K562 (cell line): ENCODE results near the gene PIK3C2B. TPM values are rescaled to one million over a fixed set of nuclear protein-coding genes. Genes with fewer than 3 reads are reported as not detected.
A peak's percentile ranks its signal among the peaks of the same experiment; 100 is the strongest.

ENCODE experiments used
- ATAC-seq: fragments of 200-7000 bp; cut with Tn5 transposase; 3 replicates; pipeline ENCODE4 v1.9.1; 2020; ENCODE audit warnings: moderate library complexity
- BruUV-seq: library from RNA; stranded (reverse); fragments of 400-500 nt; replicated peaks from 2 replicates; lab custom pipeline; 2021; lab: Mats Ljungman, UMichigan
- CTCF ChIA-PET: fragments of 300-600 bp; formaldehyde crosslinking; extraction: SDS; loops from one replicate; lab custom pipeline; 2021; ENCODE audit warnings: low intra/inter-chr PET ratio; lab: Yijun Ruan, JAX
- POLR2A ChIA-PET: fragments of 300-600, 350-650 bp; sonication (Branson Sonifier 250); formaldehyde crosslinking; extraction: SDS; loops from one replicate; lab custom pipeline; 2021; ENCODE audit warnings: antibody characterized with exemption, inconsistent platforms; lab: Yijun Ruan, JAX
- DNase-seq, 4 experiments: peaks; one replicate each; pipeline versions ENCODE4 v3.0.0 to v3.0.0-alpha.2; 2011 to 2018; ENCODE audit warnings: low spot score in 3 of 4, mixed read lengths in 3 of 4; ENCODE audit errors: extremely low read depth in 1 of 4
- FAIRE-seq: peaks from 2 replicates; lab custom pipeline; 2011; peaks lifted over from hg19 to GRCh38; lab: Jason Lieb, UNC
- H2AFZ ChIP-seq: 2 replicates; pipeline ENCODE4 v1.6.0; 2011; ENCODE audit warnings: low read depth, low read length, control low read depth, inconsistent platforms
- H3K27ac ChIP-seq: fragments of 200-600 bp; 3 replicates; pipeline ENCODE4 v1.8.0; 2011; ENCODE audit warnings: low read depth, mild to moderate bottlenecking, control low read depth, inconsistent platforms, low read length, moderate library complexity, mixed read lengths; ENCODE audit errors: extremely low read depth
- H3K27me3 ChIP-seq, 2 experiments: fragments of 300-600 bp in 1 of 2; 2 replicates in 1 of 2; 3 replicates in 1 of 2; pipeline versions ENCODE4 v1.6.0 to v1.8.0; 2011; ENCODE audit warnings: inconsistent platforms in 2 of 2, low read length in 2 of 2, mild to moderate bottlenecking in 1 of 2, mixed read lengths in 1 of 2, moderate library complexity in 1 of 2; ENCODE audit not compliant: control insufficient read depth in 2 of 2, insufficient read depth in 2 of 2
- H3K36me3 ChIP-seq: fragments of 300-600 bp; 3 replicates; pipeline ENCODE4 v1.8.0; 2011; ENCODE audit warnings: mild to moderate bottlenecking, low read length, inconsistent platforms; ENCODE audit not compliant: control insufficient read depth, insufficient read depth
- H3K4me1 ChIP-seq, 2 experiments: fragments of 200-600 bp in 1 of 2; replicated peaks in 1 of 2; 2 replicates in 1 of 2; 3 replicates in 1 of 2; pipeline versions ENCODE4 v1.5.1 to v1.8.0; 2011; ENCODE audit warnings: inconsistent platforms in 2 of 2, low read length in 2 of 2, mild to moderate bottlenecking in 1 of 2, mixed read lengths in 1 of 2, moderate library complexity in 1 of 2; ENCODE audit not compliant: control insufficient read depth in 2 of 2, insufficient read depth in 2 of 2
- H3K4me2 ChIP-seq: 2 replicates; pipeline ENCODE4 v1.6.1; 2011; ENCODE audit warnings: low read length, control low read depth, inconsistent platforms, mixed read lengths; ENCODE audit not compliant: insufficient read depth
- H3K4me3 ChIP-seq: fragments of 200-600 bp; sonication (generic), shearing (Covaris generic); 2 replicates; pipeline ENCODE4 v1.5.1; 2016; ENCODE audit warnings: control low read depth, inconsistent platforms
- H3K79me2 ChIP-seq: fragments of 200-600 bp; 3 replicates; pipeline ENCODE4 v1.8.0; 2011; ENCODE audit warnings: low read length, inconsistent platforms; ENCODE audit not compliant: control insufficient read depth, insufficient read depth
- H3K9ac ChIP-seq, 2 experiments: 2 replicates each; pipeline versions ENCODE4 v1.6.0 to v1.6.1; 2011; ENCODE audit warnings: low read depth in 2 of 2, low read length in 2 of 2, control low read depth in 1 of 2, inconsistent platforms in 1 of 2, mild to moderate bottlenecking in 1 of 2, mixed read lengths in 1 of 2; ENCODE audit not compliant: insufficient read depth in 1 of 2
- H3K9me1 ChIP-seq: one replicate; pipeline ENCODE4 v1.6.0; 2011; ENCODE audit warnings: inconsistent platforms, mild to moderate bottlenecking, low read length, moderate library complexity; ENCODE audit not compliant: control insufficient read depth, insufficient read depth
- H3K9me3 ChIP-seq: replicated peaks from 2 replicates; pipeline ENCODE4 v1.5.1; 2011; ENCODE audit warnings: low read depth, low read length, inconsistent platforms; ENCODE audit not compliant: control insufficient read depth, insufficient read depth
- H4K20me1 ChIP-seq: replicated peaks from 2 replicates; pipeline ENCODE4 v1.6.1; 2011; ENCODE audit warnings: low read length, inconsistent platforms, mixed read lengths; ENCODE audit not compliant: control insufficient read depth, insufficient read depth
- CTCF ChIP-seq, 3 experiments: IDR thresholded peaks in 2 of 3; conservative IDR thresholded peaks in 1 of 3; 2 replicates each; pipeline ENCODE4 v1.5.1; 2011 to 2012; ENCODE audit warnings: low read length in 3 of 3, mild to moderate bottlenecking in 3 of 3, control low read depth in 2 of 3, improper control_type of control experiment in 1 of 3, inconsistent platforms in 1 of 3, low read depth in 1 of 3, mixed read lengths in 1 of 3, moderate library complexity in 1 of 3; ENCODE audit not compliant: insufficient read depth in 2 of 3
- HDGF ChIP-seq: fragments of 450-650 bp; IDR thresholded peaks from 2 replicates; pipeline ENCODE4 v1.6.1; 2016
- NBN ChIP-seq: fragments of 450-650 bp; IDR thresholded peaks from 2 replicates; pipeline ENCODE4 v1.6.1; 2016; ENCODE audit warnings: low read depth, mild to moderate bottlenecking
- NCOA2 ChIP-seq, 2 experiments: fragments of 450-650 bp; IDR thresholded peaks; 2 replicates each; pipeline ENCODE4 v1.6.1; 2018; ENCODE audit warnings: mild to moderate bottlenecking in 2 of 2, moderate library complexity in 1 of 2; ENCODE audit not compliant: partially characterized antibody in 2 of 2
- NR2C2 ChIP-seq, 2 experiments: fragments of 200-800 bp in 1 of 2; sonication (Bioruptor generic) in 1 of 2; sonication (generic) in 1 of 2; formaldehyde crosslinking in 1 of 2; IDR thresholded peaks; 2 replicates each; pipeline versions ENCODE4 v1.6.1 to v1.8.0; 2016 to 2022; ENCODE audit warnings: mild to moderate bottlenecking in 1 of 2, missing compliant biosample characterization in 1 of 2, missing genetic modification characterization in 1 of 2, missing genetic modification reagents in 1 of 2
- POLR2AphosphoS2 ChIP-seq: IDR thresholded peaks from 2 replicates; pipeline ENCODE4 v1.6.1; 2012; ENCODE audit warnings: low read length, improper control_type of control experiment
- TCF7 ChIP-seq: sonication (generic); IDR thresholded peaks from 2 replicates; pipeline ENCODE4 v1.6.1; 2016; ENCODE audit warnings: antibody characterized with exemption, borderline replicate concordance
- ZBTB33 ChIP-seq: sonication (generic); formaldehyde crosslinking; IDR thresholded peaks from 2 replicates; pipeline ENCODE4 v1.8.1; 2023; ENCODE audit warnings: mild to moderate bottlenecking, missing genetic modification reagents
- WGBS: fragments of 100-300 bp; shearing (Covaris generic); methylation state at CpG from one replicate; pipeline ENCODE4 v1.1.6; 2016; ENCODE audit warnings: low coverage, mixed read lengths; ENCODE audit not compliant: insufficient coverage; ENCODE audit errors: missing lambda C conversion rate; 5-methylcytosine and 5-hydroxymethylcytosine counted together
- in situ Hi-C: fragments of 300-500 bp; cut with MboI; formaldehyde crosslinking; loops from 4 replicates; pipeline ENCODE4 v1.15.0; 2018; ENCODE audit warnings: inconsistent platforms, mixed read lengths
- intact Hi-C: fragments of 100-400 bp; cut with micrococcal nuclease; formaldehyde crosslinking; loops from 2 replicates; pipeline ENCODE4 v1.14.2; 2022
- polyA plus RNA-seq, 8 experiments: library from polyadenylated mRNA; depleted of rRNA in 4 of 8; stranded (reverse) in 5 of 8; unstranded in 3 of 8; fragments of >200 nt; fragmentation: Nextera tagmentation in 2 of 8; fragmentation: Illumina TruSeq in 1 of 8; extraction: Ambion mirVana in 2 of 8; extraction: Trizol in 1 of 8; gene quantifications; 2 replicates each; pipeline versions ENCODE4 v1.2.1 to v1.2.3, GENCODE V29; 2011 to 2014; ENCODE audit warnings: inconsistent platforms in 1 of 8, missing spikeins in 1 of 8
- total RNA-seq, 7 experiments: library from RNA; depleted of rRNA in 6 of 7; stranded (reverse); fragments of >200 nt in 6 of 7; fragmentation: Illumina TruSeq in 2 of 7; extraction: Trizol in 2 of 7; gene quantifications; 2 replicates each; pipeline versions ENCODE4 v1.2.1 to v1.2.3, GENCODE V29; 2011 to 2021; ENCODE audit warnings: low replicate concordance in 1 of 7
- TF ChIP-seq, protein P1 (sequence below): fragments of 450-650 bp; formaldehyde crosslinking; IDR thresholded peaks from 2 replicates; pipeline ENCODE4 v1.4.0; 2022; ENCODE audit warnings: missing genetic modification characterization

Gene PIK3C2B
- total and polyA plus RNA-seq, 9 of the 15 experiments (the other 6 are each of a cell fraction or from before 2014, with no cell fraction given) = 0.10 to 2.9 (median 0.72) TPM

DNA sequence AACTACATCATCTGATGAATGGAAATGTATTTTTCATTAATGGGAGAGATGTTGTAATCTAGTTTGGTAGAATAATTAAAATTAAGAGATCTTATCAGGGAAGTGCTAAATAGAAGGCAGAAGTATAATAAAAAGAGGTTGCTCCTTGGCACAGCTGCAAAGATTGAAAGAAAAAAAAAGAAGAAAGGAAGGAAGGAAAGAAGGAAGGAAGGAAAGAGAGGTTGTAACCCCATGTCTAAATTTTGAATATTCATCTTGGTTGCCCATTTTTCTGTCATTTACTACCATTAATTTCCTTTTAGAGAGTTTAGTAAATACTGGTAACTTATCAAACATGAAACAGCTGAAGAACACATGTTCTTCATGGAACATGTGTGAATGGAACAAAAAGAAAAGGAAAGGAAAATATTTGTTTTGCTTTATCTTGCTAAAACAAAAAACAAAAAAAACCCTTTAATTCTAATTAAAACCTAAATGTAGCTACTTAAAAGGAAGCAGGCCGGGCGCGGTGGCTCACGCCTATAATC, 11.1 kb upstream of the PIK3C2B start (continued):
- TF ChIP-seq NR2C2 (CRISPR knock-in tag; IDR thresholded peaks at IDR 0.05) = no peak
- TF ChIP-seq NR2C2 (tag; IDR thresholded peaks at IDR 0.05) = 0 out of 2 replicates have a peak, but pooled peaks have one; percentile 28
- TF ChIP-seq HDGF = 0 out of 2 replicates have a peak, but pooled peaks have one; percentile 47
- TF ChIP-seq, all 486 proteins: peak for 10

- Histone ChIP-seq H2AFZ (no peak overlapping the region), H3K4me2 (no peak overlapping the region), H4K20me1 (no peaks in the 10 kb centered on the region), H3K9me3 (peaks cover 2% of the 10 kb centered on the region; the same call in 1 of the 2 replicates), H3K9me1 (no peaks in the 10 kb centered on the region), H3K4me1 (peaks cover 0 to 3% of the 10 kb centered on the region in 2 experiments; a peak in 2 of 5 replicates), H3K4me3 (no peak overlapping the region), H3K27ac (no peak overlapping the region), H3K36me3 (no peaks in the 10 kb centered on the region), H3K79me2 (no peaks in the 10 kb centered on the region), H3K9ac (no peak overlapping the region), H3K27me3 (no peaks in the 10 kb centered on the region)
- peak; percentile 98 for TF ChIP-seq ZBTB33
- TF ChIP-seq POLR2AphosphoS2 = no peak
- no peak for TF ChIP-seq NCOA2 (IDR thresholded peaks at IDR 0.05; ENCODE audit: partially characterized antibody in 2 of 2)
- 0 out of 6 replicates have a peak, but pooled peaks of 1 of the 3 experiments have one; percentile 11 for TF ChIP-seq CTCF (IDR thresholded peaks at IDR 0.05 in 2 of 3, conservative IDR thresholded peaks at IDR 0.05 in 1 of 3; ENCODE audit: insufficient read depth in 2 of 3, low read depth in 1 of 3, low read length in 3 of 3)
- no peak for TF ChIP-seq TCF7
- TF ChIP-seq, protein P1, sequence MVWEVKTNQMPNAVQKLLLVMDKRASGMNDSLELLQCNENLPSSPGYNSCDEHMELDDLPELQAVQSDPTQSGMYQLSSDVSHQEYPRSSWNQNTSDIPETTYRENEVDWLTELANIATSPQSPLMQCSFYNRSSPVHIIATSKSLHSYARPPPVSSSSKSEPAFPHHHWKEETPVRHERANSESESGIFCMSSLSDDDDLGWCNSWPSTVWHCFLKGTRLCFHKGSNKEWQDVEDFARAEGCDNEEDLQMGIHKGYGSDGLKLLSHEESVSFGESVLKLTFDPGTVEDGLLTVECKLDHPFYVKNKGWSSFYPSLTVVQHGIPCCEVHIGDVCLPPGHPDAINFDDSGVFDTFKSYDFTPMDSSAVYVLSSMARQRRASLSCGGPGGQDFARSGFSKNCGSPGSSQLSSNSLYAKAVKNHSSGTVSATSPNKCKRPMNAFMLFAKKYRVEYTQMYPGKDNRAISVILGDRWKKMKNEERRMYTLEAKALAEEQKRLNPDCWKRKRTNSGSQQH (CRISPR knock-in tag) = no peak
- no peak for TF ChIP-seq NBN
- CTCF ChIA-PET = interaction anchor here (1.5 to 3.7 kb wide), 8 partner anchors 23 to 342 kb away, joined by 4 to 29 read pairs (median 10); no protein-coding TSS in a partner anchor
- no peak for FAIRE-seq
- POLR2A ChIA-PET = interaction anchor here (0.6 to 1.0 kb wide), 2 partner anchors 94 to 107 kb away, joined by 3 read pairs; no protein-coding TSS in a partner anchor
- WGBS = 70% methylated on average over 4 of the region's 4 CpGs
- no peak for ATAC-seq
- in situ Hi-C loops = loop anchor here (5.0 to 10.0 kb wide), 2 partner anchors 57 to 329 kb away; no protein-coding TSS in a partner anchor
- intact Hi-C loops = loop anchor here (1.0 to 10.0 kb wide), 7 partner anchors 58 to 639 kb away; partner anchors contain the start of gene SNRPE
- BruUV-seq = no TSS peak
- DNase-seq = no peak
Observed at GRCh38 chr1:204503913-204504519, 9.4 kb upstream of the PIK3C2B start.
